ENCODE data around the gene DMRTC2.

- no peak for TF ChIP-seq CTCF (IDR thresholded peaks at IDR 0.05 in 4 of 5, conservative IDR thresholded peaks at IDR 0.05 in 1 of 5)
- TF ChIP-seq POLR2A (IDR thresholded peaks at IDR 0.05), result no peak
These were observed 34.5 kb upstream of the DMRTC2 start for GRCh38 chr19:41810301-41810700.
